SJSA1 (cell line): ENCODE results near the gene COX7A2. TPM values are rescaled to one million over a fixed set of nuclear protein-coding genes. Genes with fewer than 3 reads are reported as not detected.
A peak's percentile ranks its signal among the peaks of the same experiment; 100 is the strongest.

Experiments used
- DNase-seq, 2 experiments: peaks; one replicate each; pipeline ENCODE4 v3.0.0-alpha.2; 2015 to 2020; ENCODE audit warnings: low spot score in 2 of 2, low read depth in 1 of 2
- H3K27ac ChIP-seq: fragments of 250-450 bp; sonication (Bioruptor Pico); 2 replicates; pipeline ENCODE4 v1.5.1; 2020; ENCODE audit warnings: mild to moderate bottlenecking, moderate library complexity
- H3K27me3 ChIP-seq: fragments of 250-450 bp; sonication (Bioruptor Pico); replicated peaks from 2 replicates; pipeline ENCODE4 v1.5.1; 2020; ENCODE audit warnings: mild to moderate bottlenecking, moderate library complexity
- H3K36me3 ChIP-seq: fragments of 250-450 bp; sonication (Bioruptor Pico); 2 replicates; pipeline ENCODE4 v1.5.1; 2020; ENCODE audit warnings: mild to moderate bottlenecking
- H3K4me1 ChIP-seq: fragments of 250-450 bp; sonication (Bioruptor Pico); replicated peaks from 2 replicates; pipeline ENCODE4 v1.6.1; 2021; ENCODE audit warnings: mild to moderate bottlenecking
- H3K4me3 ChIP-seq: fragments of 250-450 bp; sonication (Bioruptor Pico); 2 replicates; pipeline ENCODE4 v1.5.1; 2020; ENCODE audit warnings: mild to moderate bottlenecking
- H3K9me3 ChIP-seq: fragments of 250-450 bp; sonication (Bioruptor Pico); replicated peaks from 2 replicates; pipeline ENCODE4 v1.5.1; 2020; ENCODE audit warnings: mild to moderate bottlenecking
- total RNA-seq: library from RNA; depleted of rRNA; stranded (reverse); fragments of >200 nt; shearing (Covaris generic); gene quantifications from 2 replicates; pipeline ENCODE4 v1.2.3, GENCODE V29; 2014

COX7A2 gene
- total RNA-seq, 1 experiment from 2014 or later = 405 TPM

GRCh38 chr6:75221116-75221515 is 22.5 kb downstream of the COX7A2 start:
- Histone ChIP-seq H3K27me3 (no peaks in the 10 kb centered on the region), H3K9me3 (no peaks in the 10 kb centered on the region), H3K36me3 (no peaks in the 10 kb centered on the region), H3K27ac (no peak overlapping the region), H3K4me1 (peaks cover 33% of the 10 kb centered on the region), H3K4me3 (no peak overlapping the region)
- DNase-seq = no peak

- peaks cover 30% of the 10 kb centered on the region for H3K4me1 ChIP-seq
- H3K27ac ChIP-seq = no peak overlapping the region
- no peaks in the 10 kb centered on the region for H3K27me3 ChIP-seq
- no peak overlapping the region for H3K4me3 ChIP-seq
- no peak for DNase-seq
- H3K9me3 ChIP-seq = no peaks in the 10 kb centered on the region
- H3K36me3 ChIP-seq = no peaks in the 10 kb centered on the region
Measured at GRCh38 chr6:75220357-75220756, 23.2 kb downstream of the COX7A2 start.

- peaks cover 38% of the 10 kb centered on the region for H3K4me1 ChIP-seq
- no peak overlapping the region for H3K27ac ChIP-seq
- H3K36me3 ChIP-seq = no peaks in the 10 kb centered on the region
- no peaks in the 10 kb centered on the region for H3K27me3 ChIP-seq
- DNase-seq = no peak
- no peak overlapping the region for H3K4me3 ChIP-seq
- H3K9me3 ChIP-seq = no peaks in the 10 kb centered on the region
Measured at GRCh38 chr6:75219263-75219662, 24.3 kb downstream of the COX7A2 start.

- peak overlapping the region; percentile 58 for H3K27ac ChIP-seq
- peaks cover 53% of the 10 kb centered on the region for H3K4me1 ChIP-seq
- H3K36me3 ChIP-seq = no peaks in the 10 kb centered on the region
- no peak overlapping the region for H3K4me3 ChIP-seq
- peak; percentile 61 to 89 for DNase-seq
- H3K27me3 ChIP-seq = no peaks in the 10 kb centered on the region
- H3K9me3 ChIP-seq = no peaks in the 10 kb centered on the region
Measured at GRCh38 chr6:75217193-75217592, 26.4 kb downstream of the COX7A2 start.

- H3K4me1 ChIP-seq = peaks cover 68% of the 10 kb centered on the region
- H3K4me3 ChIP-seq = no peak overlapping the region
- H3K27me3 ChIP-seq = no peaks in the 10 kb centered on the region
- no peak overlapping the region for H3K27ac ChIP-seq
- H3K9me3 ChIP-seq = no peaks in the 10 kb centered on the region
- DNase-seq = no peak
- H3K36me3 ChIP-seq = no peaks in the 10 kb centered on the region
Measured at GRCh38 chr6:75215291-75215690, 28.3 kb downstream of the COX7A2 start.

DNA sequence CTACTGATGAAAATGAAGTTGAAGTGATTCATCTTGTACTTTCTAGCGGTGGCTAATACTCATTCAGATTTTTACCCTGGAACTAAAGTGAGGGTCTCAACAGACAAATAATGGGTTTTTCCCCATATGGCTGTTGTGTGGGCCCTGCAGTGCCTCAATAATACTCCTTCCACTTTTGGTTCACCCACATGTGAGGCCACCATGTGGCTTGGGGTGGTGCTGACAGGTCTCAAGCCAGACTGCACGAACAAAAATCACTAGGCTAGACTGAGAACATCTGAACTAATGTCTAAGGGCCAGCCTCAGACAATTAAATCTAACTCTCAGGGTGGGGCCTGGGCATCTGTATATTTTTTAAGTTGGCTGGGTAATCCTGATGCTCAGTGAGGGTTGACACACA is 29.9 kb downstream of the COX7A2 start:
- H3K36me3 ChIP-seq = no peaks in the 10 kb centered on the region
- H3K27me3 ChIP-seq = no peaks in the 10 kb centered on the region
- no peak overlapping the region for H3K4me3 ChIP-seq
- peaks cover 66% of the 10 kb centered on the region for H3K4me1 ChIP-seq
- H3K27ac ChIP-seq = peak overlapping the region; percentile 64
- H3K9me3 ChIP-seq = no peaks in the 10 kb centered on the region
- DNase-seq = no peak

DNA sequence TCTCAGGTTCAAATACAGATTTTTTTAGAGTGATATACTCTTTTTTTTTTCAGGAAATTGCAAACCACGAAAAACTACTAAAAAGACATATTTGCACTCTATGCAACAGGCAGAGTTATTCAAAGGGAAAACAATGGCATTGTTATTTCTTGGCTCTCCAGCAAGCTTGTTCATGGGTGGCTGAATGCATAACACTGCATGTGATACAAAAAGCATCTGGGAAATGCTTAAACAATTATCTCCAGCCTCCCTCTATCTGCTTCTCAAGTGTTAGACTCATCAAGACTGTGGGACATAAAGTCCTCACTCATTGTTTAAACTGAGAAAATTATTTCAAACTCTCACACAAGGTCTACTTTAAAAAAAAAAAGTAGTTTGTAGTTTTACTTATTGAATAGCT is 30.5 kb downstream of the COX7A2 start:
- Histone ChIP-seq H3K9me3 (no peaks in the 10 kb centered on the region), H3K36me3 (no peaks in the 10 kb centered on the region), H3K4me3 (no peak overlapping the region), H3K27me3 (no peaks in the 10 kb centered on the region), H3K4me1 (peaks cover 70% of the 10 kb centered on the region), H3K27ac (peak overlapping the region; percentile 64)
- peak in 1 of 2 experiments; percentile 70 for DNase-seq

- H3K4me1 ChIP-seq = peaks cover 61% of the 10 kb centered on the region
- 0 out of 2 replicates have a peak overlapping the region, but pooled peaks have one; percentile 5 for H3K27ac ChIP-seq
- peak in 1 of 2 experiments; percentile 42 for DNase-seq
- H3K36me3 ChIP-seq = no peaks in the 10 kb centered on the region
- H3K4me3 ChIP-seq = no peak overlapping the region
- no peaks in the 10 kb centered on the region for H3K27me3 ChIP-seq
- H3K9me3 ChIP-seq = no peaks in the 10 kb centered on the region
Measured at GRCh38 chr6:75211920-75212590, 31.5 kb downstream of the COX7A2 start.

DNA sequence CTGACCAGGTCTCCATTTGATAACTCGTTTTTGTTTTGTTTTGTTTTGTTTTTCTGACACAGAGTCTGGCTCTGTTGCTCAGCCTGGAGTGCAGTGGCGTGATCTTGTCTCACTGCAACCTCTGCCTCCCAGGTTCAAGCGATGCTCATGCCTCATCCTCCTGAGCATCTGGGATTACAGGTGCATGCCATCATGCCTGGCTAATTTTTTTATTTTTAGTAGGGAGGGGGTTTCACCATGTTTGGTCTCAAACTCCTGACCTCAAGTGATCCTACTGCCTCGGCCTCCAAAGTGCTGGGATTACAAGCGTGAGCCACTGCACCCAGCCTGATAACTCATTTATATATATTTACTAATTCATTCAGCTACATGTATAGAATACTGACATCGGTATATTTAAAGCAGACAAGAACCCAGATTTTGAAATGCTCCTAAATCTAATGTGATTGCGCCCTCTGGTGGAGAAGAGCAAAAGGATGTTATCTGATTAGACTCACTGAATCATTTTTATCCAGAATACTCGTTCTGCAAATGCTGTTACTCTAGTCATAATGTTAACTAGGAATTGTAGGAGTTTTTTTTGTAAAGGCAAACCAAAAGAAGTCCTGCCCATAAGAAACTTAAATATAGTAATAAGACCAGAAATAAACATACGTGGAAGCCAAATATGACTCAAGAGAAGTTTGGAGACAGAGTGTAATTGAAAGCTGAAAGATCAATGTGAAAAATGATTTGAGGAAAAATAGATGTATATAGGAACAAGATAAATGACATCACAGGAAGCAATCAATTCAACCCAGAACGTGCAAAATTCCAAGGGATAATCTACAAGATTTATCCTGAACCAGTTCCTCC is 32.5 kb downstream of the COX7A2 start:
- Histone ChIP-seq H3K27me3 (no peaks in the 10 kb centered on the region), H3K27ac (no peak overlapping the region), H3K36me3 (no peaks in the 10 kb centered on the region), H3K4me1 (peaks cover 60% of the 10 kb centered on the region), H3K9me3 (no peaks in the 10 kb centered on the region), H3K4me3 (no peak overlapping the region)
- DNase-seq = peak; percentile 37 to 55

GRCh38 chr6:75209184-75209723 is 34.3 kb downstream of the COX7A2 start:
- Histone ChIP-seq H3K4me1 (peaks cover 51% of the 10 kb centered on the region), H3K4me3 (no peak overlapping the region), H3K27me3 (no peaks in the 10 kb centered on the region), H3K9me3 (no peaks in the 10 kb centered on the region), H3K36me3 (peaks cover 11% of the 10 kb centered on the region), H3K27ac (no peak overlapping the region)
- DNase-seq = no peak

GRCh38 chr6:75208298-75209183 is 35.1 kb downstream of the COX7A2 start:
- Histone ChIP-seq H3K4me3 (no peak overlapping the region), H3K27ac (no peak overlapping the region), H3K9me3 (no peaks in the 10 kb centered on the region), H3K27me3 (no peaks in the 10 kb centered on the region), H3K4me1 (peaks cover 50% of the 10 kb centered on the region), H3K36me3 (peaks cover 11% of the 10 kb centered on the region)
- DNase-seq = peak; percentile 85 to 88

DNA sequence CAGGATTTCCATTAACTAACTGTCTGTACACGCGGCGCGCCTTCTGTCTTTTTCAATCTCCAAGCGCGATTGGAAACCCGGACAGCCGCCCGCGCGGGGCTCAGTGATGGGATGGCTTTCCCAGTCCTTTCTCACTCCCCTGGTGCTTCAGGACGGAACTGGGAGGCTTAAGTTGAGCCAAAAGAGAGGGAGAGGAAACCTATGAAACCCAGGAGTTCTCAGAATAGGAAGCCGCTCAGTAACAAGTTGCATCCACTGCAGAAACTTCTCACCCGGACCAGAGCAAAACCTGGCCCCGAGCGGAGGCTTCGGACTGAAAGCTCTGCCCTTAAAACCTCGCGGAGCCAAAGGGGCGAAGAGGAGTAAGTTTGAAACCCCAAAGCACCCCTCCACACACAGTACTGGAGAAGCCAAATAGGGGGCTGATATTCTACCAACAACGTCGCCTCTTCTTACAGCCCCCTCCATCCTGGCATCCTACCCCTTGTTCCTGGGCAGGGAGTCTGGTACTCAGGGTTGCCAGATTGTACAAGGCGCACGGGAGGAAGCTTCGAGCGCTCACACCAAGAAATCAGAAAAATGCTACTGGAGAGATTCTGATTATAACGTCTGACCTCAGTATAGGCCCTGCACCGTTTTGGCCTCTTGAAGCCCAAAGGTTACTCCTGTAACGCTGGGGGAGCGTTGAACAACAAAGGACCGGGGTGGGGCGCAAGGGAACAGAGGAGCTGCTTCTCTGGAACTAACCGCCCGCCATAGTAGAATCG is 36.8 kb downstream of the COX7A2 start:
- H3K27me3 ChIP-seq = no peaks in the 10 kb centered on the region
- peaks cover 24% of the 10 kb centered on the region for H3K36me3 ChIP-seq
- peak overlapping the region; percentile 93 for H3K27ac ChIP-seq
- no peak for DNase-seq
- H3K4me3 ChIP-seq = peak overlapping the region; percentile 75
- no peaks in the 10 kb centered on the region for H3K9me3 ChIP-seq
- H3K4me1 ChIP-seq = peaks cover 43% of the 10 kb centered on the region
